GM12878 (cell line): ENCODE results near the gene NAV1. TPM values are rescaled to one million over a fixed set of nuclear protein-coding genes. Genes with fewer than 3 reads are reported as not detected.

Experiments
- ATAC-seq: fragments of 200-7000 bp; cut with Tn5 transposase; 3 replicates; pipeline ENCODE4 v1.9.1; 2020; ENCODE audit warnings: mild to moderate bottlenecking, moderate library complexity
- BruUV-seq: library from RNA; stranded (reverse); fragments of 400-500 nt; replicated peaks from 2 replicates; lab custom pipeline; 2021; lab: Mats Ljungman, UMichigan
- CTCF ChIA-PET: fragments of 300-600 bp; sonication (Branson Sonifier 250); formaldehyde crosslinking; extraction: SDS; loops from one replicate; lab custom pipeline; 2021; ENCODE audit warnings: inconsistent platforms; lab: Yijun Ruan, JAX
- POLR2A ChIA-PET: fragments of 350-600 bp; formaldehyde crosslinking; extraction: SDS; loops from one replicate; lab custom pipeline; 2021; ENCODE audit warnings: inconsistent platforms; lab: Charles Lee
- RAD21 ChIA-PET: fragments of 300-600 bp; sonication (Branson Sonifier 250); formaldehyde crosslinking; loops from one replicate; lab custom pipeline; 2023; ENCODE audit warnings: antibody characterized with exemption; ENCODE audit not compliant: unreplicated experiment; lab: Charles Lee
- SMC1A ChIA-PET: fragments of 300-600 bp; sonication (Branson Sonifier 250); formaldehyde crosslinking; loops from one replicate; lab custom pipeline; 2023; ENCODE audit not compliant: unreplicated experiment, uncharacterized antibody; lab: Charles Lee
- DNase-seq: peaks from one replicate; pipeline ENCODE4 v3.0.0-alpha.2; 2011; ENCODE audit warnings: low read depth, low spot score
- FAIRE-seq: peaks from 3 replicates; lab custom pipeline; 2011; peaks lifted over from hg19 to GRCh38; lab: Jason Lieb, UNC
- H2AFZ ChIP-seq: 2 replicates; pipeline ENCODE4 v1.6.0; 2011; ENCODE audit warnings: low read depth, low read length, control low read depth; ENCODE audit not compliant: control insufficient read depth
- H3K27ac ChIP-seq: 2 replicates; pipeline ENCODE4 v1.5.1; 2011; ENCODE audit warnings: control low read depth; ENCODE audit not compliant: control insufficient read depth, insufficient read depth
- H3K27me3 ChIP-seq, 2 experiments: replicated peaks in 1 of 2; 2 replicates each; pipeline versions ENCODE4 v1.6.0 to v1.6.1; 2011; ENCODE audit warnings: low read length in 1 of 2; ENCODE audit not compliant: control insufficient read depth in 2 of 2, insufficient read depth in 2 of 2
- H3K36me3 ChIP-seq, 2 experiments: 2 replicates each; pipeline ENCODE4 v1.5.1; 2011; ENCODE audit warnings: low read length in 1 of 2; ENCODE audit not compliant: control insufficient read depth in 2 of 2, insufficient read depth in 2 of 2
- H3K4me1 ChIP-seq: 2 replicates; pipeline ENCODE4 v1.6.1; 2011; ENCODE audit warnings: mild to moderate bottlenecking, low read length, moderate library complexity, mixed read lengths; ENCODE audit not compliant: control insufficient read depth, insufficient read depth
- H3K4me2 ChIP-seq: 2 replicates; pipeline ENCODE4 v1.6.0; 2011; ENCODE audit warnings: control low read depth; ENCODE audit not compliant: control insufficient read depth, insufficient read depth
- H3K4me3 ChIP-seq: fragments of 200-600 bp; sonication (generic); 2 replicates; pipeline ENCODE4 v1.5.1; 2016
- H3K79me2 ChIP-seq: 2 replicates; pipeline ENCODE4 v1.6.0; 2011; ENCODE audit warnings: low read length; ENCODE audit not compliant: control insufficient read depth, insufficient read depth
- H3K9ac ChIP-seq: 2 replicates; pipeline ENCODE4 v1.8.0; 2011; ENCODE audit warnings: low read length, control low read depth, mixed read lengths; ENCODE audit not compliant: control insufficient read depth, insufficient read depth
- H3K9me3 ChIP-seq: replicated peaks from 3 replicates; pipeline ENCODE4 v1.5.1; 2011; ENCODE audit warnings: mild to moderate bottlenecking, low read length; ENCODE audit not compliant: control insufficient read depth, insufficient read depth
- H4K20me1 ChIP-seq: 2 replicates; pipeline ENCODE4 v1.6.0; 2011; ENCODE audit not compliant: control insufficient read depth, insufficient read depth
- ASH2L ChIP-seq: fragments of 300-600, 200-600 bp; sonication (generic); IDR thresholded peaks from 2 replicates; pipeline ENCODE4 v1.6.1; 2017; ENCODE audit warnings: low read depth, mild to moderate bottlenecking, borderline replicate concordance
- FOS ChIP-seq: IDR thresholded peaks from 3 replicates; pipeline ENCODE4 v1.6.1; 2011; ENCODE audit warnings: borderline replicate concordance; ENCODE audit not compliant: insufficient read length; ENCODE audit errors: extremely low read depth
- IKZF1 ChIP-seq: fragments of 450-650 bp; conservative IDR thresholded peaks from 2 replicates; pipeline ENCODE4 v1.6.1; 2017; ENCODE audit warnings: antibody characterized with exemption, mild to moderate bottlenecking
- JUNB ChIP-seq: IDR thresholded peaks from 2 replicates; pipeline ENCODE4 v1.6.1; 2016; ENCODE audit warnings: antibody characterized with exemption, mild to moderate bottlenecking
- POU2F2 ChIP-seq: IDR thresholded peaks from 3 replicates; pipeline ENCODE4 v1.6.1; 2011; ENCODE audit warnings: low read depth, mild to moderate bottlenecking, low read length, borderline replicate concordance
- SREBF1 ChIP-seq: IDR thresholded peaks from 2 replicates; pipeline ENCODE4 v1.6.1; 2012; ENCODE audit warnings: mild to moderate bottlenecking, low read length
- TARDBP ChIP-seq: IDR thresholded peaks from 2 replicates; pipeline ENCODE4 v1.6.1; 2016; ENCODE audit warnings: borderline replicate concordance
- WRNIP1 ChIP-seq: IDR thresholded peaks from 2 replicates; pipeline ENCODE4 v1.6.1; 2011; ENCODE audit warnings: low read depth, low read length, improper control_type of control experiment, borderline replicate concordance
- YY1 ChIP-seq: IDR thresholded peaks from 2 replicates; pipeline ENCODE4 v1.6.1; 2011; ENCODE audit warnings: low read depth, mild to moderate bottlenecking, low read length
- WGBS: methylation state at CpG from one replicate; pipeline ENCODE4 v1.1.6; 2016; ENCODE audit warnings: low lambda C conversion rate; ENCODE audit not compliant: insufficient replicate concordance, insufficient coverage; ENCODE audit errors: missing lambda C conversion rate; 5-methylcytosine and 5-hydroxymethylcytosine counted together
- in situ Hi-C: fragments of 300-500 bp; cut with MboI; formaldehyde crosslinking; loops from 9 replicates; pipeline ENCODE4 v1.14.3; 2018; ENCODE audit warnings: mixed read lengths
- intact Hi-C: fragments of 100-400 bp; cut with micrococcal nuclease; formaldehyde crosslinking; loops from one replicate; pipeline ENCODE4 v1.14.2; 2022; ENCODE audit not compliant: unreplicated experiment
- polyA plus RNA-seq, 11 experiments: library from polyadenylated mRNA; depleted of rRNA in 4 of 11; unstranded in 6 of 11; stranded (reverse) in 5 of 11; fragments of >200 nt; fragmentation: Nextera tagmentation in 4 of 11; fragmentation: Illumina TruSeq in 1 of 11; extraction: Ambion mirVana in 4 of 11; extraction: Trizol in 1 of 11; gene quantifications; 1 replicate in 1 of 11; 2 replicates in 10 of 11; pipeline versions ENCODE4 v1.2.1 to v1.2.3, GENCODE V29; 2011 to 2016; ENCODE audit warnings: inconsistent platforms in 2 of 11, missing spikeins in 2 of 11, low read depth in 1 of 11
- total RNA-seq, 4 experiments: library from RNA; depleted of rRNA in 3 of 4; stranded (reverse); fragments of >200 nt in 3 of 4; fragmentation: Illumina TruSeq in 1 of 4; extraction: Trizol in 1 of 4; gene quantifications; 2 replicates each; pipeline versions ENCODE4 v1.2.1 to v1.2.3, GENCODE V29; 2013 to 2021
- TF ChIP-seq, protein P1 (sequence below): fragments of 450-650 bp; IDR thresholded peaks from 2 replicates; pipeline ENCODE4 v1.6.1; 2017; ENCODE audit warnings: mild to moderate bottlenecking, low read depth, inconsistent platforms; ENCODE audit not compliant: poor library complexity, severe bottlenecking

NAV1 gene
- total and polyA plus RNA-seq, 10 of the 15 experiments (the other 5 are each of a cell fraction or from before 2014, with no cell fraction given): 0.04 to 1.3 (median 0.36) TPM

DNA sequence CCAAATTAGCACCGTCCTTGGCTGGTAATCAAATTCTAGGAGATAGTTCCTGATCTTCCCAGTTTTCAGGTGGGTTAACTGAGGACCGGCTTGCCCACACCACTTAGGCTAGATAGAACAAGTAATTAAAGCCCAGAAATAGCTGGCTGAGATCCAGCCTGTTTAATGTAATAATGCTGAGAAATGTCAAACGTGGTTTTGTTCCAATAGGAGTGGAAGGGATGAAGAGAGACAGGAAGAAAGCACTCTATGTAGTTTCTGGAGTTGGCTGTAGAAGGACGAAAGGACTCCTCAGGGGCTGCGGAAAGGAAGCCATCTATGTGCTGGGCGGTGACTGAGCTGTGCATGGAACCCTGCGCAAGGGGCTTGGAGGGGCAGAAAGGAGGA lies 18.6 kb downstream of the NAV1 start:
- Histone ChIP-seq H3K27ac (no peak overlapping the region), H3K79me2 (no peaks in the 10 kb centered on the region), H3K4me2 (no peak overlapping the region), H3K36me3 (no peaks in the 10 kb centered on the region), H3K9me3 (no peaks in the 10 kb centered on the region), H2AFZ (no peak overlapping the region), H3K4me3 (no peak overlapping the region), H3K4me1 (no peaks in the 10 kb centered on the region), H4K20me1 (no peaks in the 10 kb centered on the region), H3K27me3 (peaks cover 0 to 1% of the 10 kb centered on the region in 2 experiments; a peak in 1 of 4 replicates), H3K9ac (no peak overlapping the region)
- no peak for DNase-seq
- intact Hi-C loops (no loop called here), in situ Hi-C loops (no loop called here)
- TF ChIP-seq, protein P1, sequence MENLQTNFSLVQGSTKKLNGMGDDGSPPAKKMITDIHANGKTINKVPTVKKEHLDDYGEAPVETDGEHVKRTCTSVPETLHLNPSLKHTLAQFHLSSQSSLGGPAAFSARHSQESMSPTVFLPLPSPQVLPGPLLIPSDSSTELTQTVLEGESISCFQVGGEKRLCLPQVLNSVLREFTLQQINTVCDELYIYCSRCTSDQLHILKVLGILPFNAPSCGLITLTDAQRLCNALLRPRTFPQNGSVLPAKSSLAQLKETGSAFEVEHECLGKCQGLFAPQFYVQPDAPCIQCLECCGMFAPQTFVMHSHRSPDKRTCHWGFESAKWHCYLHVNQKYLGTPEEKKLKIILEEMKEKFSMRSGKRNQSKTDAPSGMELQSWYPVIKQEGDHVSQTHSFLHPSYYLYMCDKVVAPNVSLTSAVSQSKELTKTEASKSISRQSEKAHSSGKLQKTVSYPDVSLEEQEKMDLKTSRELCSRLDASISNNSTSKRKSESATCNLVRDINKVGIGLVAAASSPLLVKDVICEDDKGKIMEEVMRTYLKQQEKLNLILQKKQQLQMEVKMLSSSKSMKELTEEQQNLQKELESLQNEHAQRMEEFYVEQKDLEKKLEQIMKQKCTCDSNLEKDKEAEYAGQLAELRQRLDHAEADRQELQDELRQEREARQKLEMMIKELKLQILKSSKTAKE: no peak
- POLR2A ChIA-PET: no interaction called here
- RAD21 ChIA-PET: interaction anchor here (1.1 to 4.9 kb wide), 2 partner anchors 75 to 146 kb away, joined by 3 to 31 read pairs; no protein-coding TSS in a partner anchor
- CTCF ChIA-PET: interaction anchor here (1.0 to 6.4 kb wide), 5 partner anchors 16 to 234 kb away, joined by 3 to 154 read pairs (median 6); no protein-coding TSS in a partner anchor
- SMC1A ChIA-PET: interaction anchor here (0.7 to 1.6 kb wide), 4 partner anchors 9 to 235 kb away, joined by 3 to 6 read pairs (median 4); no protein-coding TSS in a partner anchor
- no peak for FAIRE-seq
- ATAC-seq: no peak
- WGBS: 40% methylated on average over 7 of the region's 7 CpGs
- no TSS peak for BruUV-seq

DNA sequence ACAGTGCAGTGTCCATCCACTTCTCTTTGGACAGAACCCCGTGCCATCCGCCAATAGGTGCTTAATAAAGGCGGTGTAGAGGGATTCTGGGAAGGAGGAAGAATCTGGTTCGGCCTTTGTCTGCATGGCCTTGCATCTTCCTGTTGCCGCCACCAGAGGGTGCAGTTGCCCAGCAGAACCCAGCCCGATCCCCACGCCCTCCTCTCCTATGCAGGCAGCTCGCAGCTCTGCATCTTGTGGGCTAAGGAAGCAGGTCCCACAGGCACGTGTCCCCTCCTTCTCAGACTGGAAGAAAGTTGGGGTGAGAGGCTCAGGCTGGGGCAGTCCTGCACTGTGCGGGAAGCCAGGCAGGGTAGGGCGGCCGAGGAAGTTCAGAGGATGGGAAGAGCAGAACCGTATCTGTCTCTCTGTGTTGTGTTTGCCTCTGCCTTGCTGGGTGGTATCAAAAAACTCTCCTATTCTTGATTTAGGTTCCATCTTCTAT lies 20.8 kb downstream of the NAV1 start:
- no peaks in the 10 kb centered on the region for H3K36me3 ChIP-seq
- ChIA-PET SMC1A (interaction anchor here (1.1 to 2.4 kb wide), 8 partner anchors 10 to 234 kb away, joined by 3 to 15 read pairs (median 3); no protein-coding TSS in a partner anchor), RAD21 (interaction anchor here (0.7 to 4.9 kb wide), 12 partner anchors 11 to 259 kb away, joined by 3 to 31 read pairs (median 3); no protein-coding TSS in a partner anchor), POLR2A (interaction anchor here (1.2 kb wide), 1 partner anchor 14 kb away, joined by 3 read pairs; no protein-coding TSS in a partner anchor), CTCF (interaction anchor here (0.5 to 6.4 kb wide), 23 partner anchors 8 to 260 kb away, joined by 3 to 154 read pairs (median 4); no protein-coding TSS in a partner anchor)
- H3K9me3 ChIP-seq: no peaks in the 10 kb centered on the region
- intact Hi-C loops: loop anchor here (1.0 kb wide), 2 partner anchors 145 to 234 kb away; no protein-coding TSS in a partner anchor
- in situ Hi-C loops: loop anchor here (5.0 to 10.0 kb wide), 2 partner anchors 148 to 225 kb away; no protein-coding TSS in a partner anchor
- H3K4me1 ChIP-seq: no peaks in the 10 kb centered on the region
- no peak overlapping the region for H3K4me3 ChIP-seq
- FAIRE-seq: peak; percentile 91
- ATAC-seq: peak; percentile 99
- no peak overlapping the region for H3K4me2 ChIP-seq
- peaks cover 0 to 1% of the 10 kb centered on the region in 2 experiments; a peak in 2 of 4 replicates for H3K27me3 ChIP-seq
- no peaks in the 10 kb centered on the region for H4K20me1 ChIP-seq
- 20% methylated on average over 13 of the region's 13 CpGs for WGBS
- no peak overlapping the region for H2AFZ ChIP-seq
- no peaks in the 10 kb centered on the region for H3K79me2 ChIP-seq
- H3K27ac ChIP-seq: no peak overlapping the region
- BruUV-seq: no TSS peak
- peak; percentile 9 for DNase-seq
- no peak overlapping the region for H3K9ac ChIP-seq
- TF ChIP-seq YY1 (peak; percentile 68; the same call in 1 of the 2 replicates), POU2F2 (0 out of 3 replicates have a peak, but pooled peaks have one; percentile 20), FOS (no peak), SREBF1 (no peak), JUNB (no peak), IKZF1 (peak; percentile 20; the same call in 1 of the 2 replicates), TARDBP (no peak), ASH2L (no peak), WRNIP1 (peak; percentile 67; the same call in 1 of the 2 replicates)
